GM12875 (cell line): ENCODE measurements around the gene DRAM2.

ENCODE experiments used
- H3K4me3 ChIP-seq: one replicate; pipeline ENCODE4 v1.5.1; 2011; ENCODE audit warnings: low read depth, low read length, control low read depth
- TF ChIP-seq, protein P1 (sequence below): IDR thresholded peaks from 2 replicates; pipeline ENCODE4 v1.5.1; 2011; ENCODE audit warnings: low read depth, mild to moderate bottlenecking, control low read depth, inconsistent platforms, low read length, moderate library complexity, borderline replicate concordance; ENCODE audit not compliant: insufficient read depth

Gene DRAM2

DNA sequence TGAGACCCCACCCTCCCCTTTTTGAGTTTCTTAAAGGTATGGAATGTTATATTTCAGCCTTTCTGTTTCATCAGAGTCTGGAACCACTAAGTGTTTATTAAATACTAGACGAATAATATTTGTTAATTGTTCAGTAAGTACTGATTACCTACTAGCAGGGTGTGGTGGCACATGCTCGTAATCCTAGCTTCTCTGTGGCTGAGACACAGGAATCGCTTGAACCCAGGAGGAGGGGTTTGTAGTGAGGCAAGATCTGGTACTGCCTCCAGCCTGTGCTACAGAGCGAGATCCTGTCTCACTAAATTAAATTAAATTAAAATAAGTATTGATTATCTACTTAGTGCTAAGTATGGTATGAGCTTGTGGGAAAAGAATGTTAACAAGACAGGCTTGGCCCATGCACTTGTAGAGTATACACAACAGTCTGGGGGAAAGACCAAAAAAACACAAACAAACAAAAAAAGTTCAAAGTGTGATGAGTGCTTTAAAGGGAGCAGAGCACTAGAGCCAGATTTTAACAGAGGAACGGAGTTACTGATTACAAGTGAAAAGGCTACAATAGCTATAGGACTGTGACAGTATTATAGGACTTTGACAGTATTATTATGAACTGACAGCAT, 2.6 kb upstream of the DRAM2 start:
- TF ChIP-seq, protein P1, sequence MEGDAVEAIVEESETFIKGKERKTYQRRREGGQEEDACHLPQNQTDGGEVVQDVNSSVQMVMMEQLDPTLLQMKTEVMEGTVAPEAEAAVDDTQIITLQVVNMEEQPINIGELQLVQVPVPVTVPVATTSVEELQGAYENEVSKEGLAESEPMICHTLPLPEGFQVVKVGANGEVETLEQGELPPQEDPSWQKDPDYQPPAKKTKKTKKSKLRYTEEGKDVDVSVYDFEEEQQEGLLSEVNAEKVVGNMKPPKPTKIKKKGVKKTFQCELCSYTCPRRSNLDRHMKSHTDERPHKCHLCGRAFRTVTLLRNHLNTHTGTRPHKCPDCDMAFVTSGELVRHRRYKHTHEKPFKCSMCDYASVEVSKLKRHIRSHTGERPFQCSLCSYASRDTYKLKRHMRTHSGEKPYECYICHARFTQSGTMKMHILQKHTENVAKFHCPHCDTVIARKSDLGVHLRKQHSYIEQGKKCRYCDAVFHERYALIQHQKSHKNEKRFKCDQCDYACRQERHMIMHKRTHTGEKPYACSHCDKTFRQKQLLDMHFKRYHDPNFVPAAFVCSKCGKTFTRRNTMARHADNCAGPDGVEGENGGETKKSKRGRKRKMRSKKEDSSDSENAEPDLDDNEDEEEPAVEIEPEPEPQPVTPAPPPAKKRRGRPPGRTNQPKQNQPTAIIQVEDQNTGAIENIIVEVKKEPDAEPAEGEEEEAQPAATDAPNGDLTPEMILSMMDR = no peak
- H3K4me3 ChIP-seq = peak overlapping the region; percentile 0

DNA sequence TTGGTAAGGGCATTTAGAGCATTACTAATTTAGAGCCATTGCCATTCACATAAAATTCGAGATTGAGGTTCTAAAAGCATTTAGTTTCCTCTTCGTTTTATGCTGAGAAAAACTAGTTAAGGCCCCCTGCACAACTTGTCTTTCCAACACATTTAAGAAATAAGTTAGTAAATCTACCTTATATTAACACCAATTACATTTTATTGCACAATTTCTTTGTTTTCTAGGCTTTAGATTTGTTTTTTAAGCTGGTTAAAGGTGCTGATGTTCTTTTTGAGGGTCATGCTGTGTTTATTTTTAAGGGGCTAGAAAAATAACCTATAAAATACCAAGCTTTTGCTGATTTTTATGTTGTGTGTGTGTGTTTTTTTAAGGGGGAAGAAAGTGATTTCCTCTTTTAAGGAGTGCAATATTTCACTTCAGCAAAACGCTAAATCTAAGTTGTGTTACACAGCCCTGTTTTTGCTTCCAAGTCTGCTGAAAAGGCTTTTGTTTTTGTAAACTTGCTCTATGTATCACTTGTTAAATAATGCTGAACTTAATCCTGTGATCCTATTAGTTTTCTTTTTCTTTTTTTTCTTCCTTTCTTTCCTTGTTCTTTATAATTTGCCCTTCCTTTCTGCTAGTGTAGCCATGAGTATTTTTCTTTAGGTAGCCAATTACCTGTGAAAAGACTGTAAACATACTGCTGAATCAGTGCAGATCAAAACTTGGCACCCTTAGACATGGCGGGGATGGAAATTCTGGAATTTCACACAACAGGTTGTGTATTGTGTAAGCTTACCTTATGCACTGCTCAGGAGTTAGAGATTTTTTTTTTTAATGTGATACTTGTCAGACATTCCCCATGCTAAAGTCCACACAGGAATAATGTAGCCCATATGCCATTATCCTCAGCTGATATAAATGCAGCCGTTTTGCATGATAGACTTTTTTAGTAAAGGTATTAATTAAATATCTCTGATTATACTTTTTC, 1.6 kb upstream of the DRAM2 start:
- TF ChIP-seq, protein P1 = no peak

DNA sequence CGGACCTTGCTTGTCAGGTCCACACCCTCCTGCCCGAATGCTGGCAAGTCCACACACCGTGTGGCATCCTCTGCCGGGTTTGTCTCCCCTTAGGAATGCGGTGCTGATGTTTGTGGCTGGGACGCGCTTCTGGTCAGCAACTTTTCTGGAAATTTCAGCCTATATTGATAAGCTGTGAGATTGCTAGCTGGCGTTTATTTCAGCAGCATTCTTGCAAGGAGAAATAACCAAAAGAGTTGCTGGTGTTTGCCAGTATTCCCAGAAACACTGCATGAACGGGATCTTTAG, 731 bp upstream of the DRAM2 start:
- TF ChIP-seq, protein P1 = no peak

More for the DNA sequence above, 1.6 kb upstream of the DRAM2 start:
- peak overlapping the region; percentile 82 for H3K4me3 ChIP-seq

DNA sequence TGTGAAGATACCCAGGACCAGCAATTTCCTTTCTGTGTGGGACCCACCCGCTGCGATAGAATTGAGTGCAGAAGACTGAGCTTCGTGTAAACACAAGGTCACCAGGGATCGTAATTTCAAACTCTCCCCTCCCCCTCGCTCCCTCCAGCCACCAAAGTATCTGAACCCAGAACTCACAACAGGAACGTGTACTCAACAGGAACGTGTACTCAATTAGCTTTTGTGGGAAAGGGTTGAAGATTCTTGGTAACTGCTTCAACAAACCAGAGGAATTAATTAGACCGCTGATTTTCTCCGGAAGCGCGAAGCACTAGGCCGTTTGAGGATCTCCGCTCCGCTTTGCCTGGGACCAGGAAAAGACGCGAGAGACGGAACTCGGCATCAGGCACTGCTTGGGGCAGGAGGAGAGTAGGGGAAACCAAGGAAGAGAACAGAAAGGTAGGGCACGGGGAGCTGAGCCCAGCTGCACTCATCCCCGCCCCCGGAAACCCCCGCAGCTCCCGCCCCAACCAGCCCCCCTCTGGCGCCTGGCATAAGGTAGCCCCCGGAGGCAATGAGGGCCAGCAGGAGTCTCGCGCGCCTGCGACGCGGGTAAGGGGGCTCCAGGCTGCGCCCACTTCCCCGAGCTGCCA, 453 bp downstream of the DRAM2 start:
- TF ChIP-seq, protein P1 = no peak
- peak overlapping the region; percentile 82 for H3K4me3 ChIP-seq

More for the DNA sequence above, 731 bp upstream of the DRAM2 start:
- peak overlapping the region; percentile 82 for H3K4me3 ChIP-seq

DNA sequence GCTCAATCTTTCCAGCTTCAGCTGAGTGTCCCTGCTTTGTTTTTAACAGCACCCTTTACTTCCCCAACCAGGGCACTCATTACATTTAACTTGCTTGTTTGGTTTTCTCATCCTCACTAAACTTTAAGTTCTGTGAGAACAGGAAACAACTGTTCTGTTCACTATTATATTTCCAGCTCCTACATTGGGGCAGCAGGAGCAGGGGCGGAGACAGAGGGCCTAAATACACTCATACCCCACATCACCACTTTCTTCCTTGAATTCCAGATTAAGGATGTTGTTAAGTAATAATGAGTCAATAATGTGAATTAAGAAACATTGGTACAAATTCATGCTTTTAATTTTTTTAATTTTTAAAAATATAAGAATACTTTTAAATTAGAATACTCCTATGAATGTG, 6.0 kb downstream of the DRAM2 start:
- no peak overlapping the region for H3K4me3 ChIP-seq
- TF ChIP-seq, protein P1 = no peak

DNA sequence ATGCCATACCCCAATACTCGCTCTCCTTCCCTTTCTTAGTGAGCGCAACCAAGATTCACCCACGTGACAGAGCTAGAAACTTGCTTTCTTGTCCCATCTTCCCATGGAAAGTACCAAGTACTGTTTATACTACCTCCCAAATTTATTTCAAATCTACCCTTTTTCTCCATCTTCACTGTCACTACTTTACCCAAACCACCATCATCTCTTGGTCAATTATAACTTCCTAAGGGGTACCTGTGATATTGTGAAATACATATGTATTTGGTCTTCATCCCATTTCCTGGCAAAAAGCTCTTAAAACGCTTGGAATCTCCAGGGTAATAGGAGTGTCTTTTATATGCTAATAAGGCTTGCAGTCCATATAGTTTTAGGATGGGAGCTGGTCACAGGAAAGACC, 8.2 kb downstream of the DRAM2 start:
- TF ChIP-seq, protein P1 = no peak
- H3K4me3 ChIP-seq = no peak overlapping the region
